IPS-20b (cell line): ENCODE measurements around the gene PTPRN2.

Experiments
- H3K27ac ChIP-seq: one replicate; pipeline ENCODE4 v1.5.1; 2013; ENCODE audit warnings: low read length
- H3K27me3 ChIP-seq: 2 replicates; pipeline ENCODE4 v1.6.1; 2013; ENCODE audit warnings: mild to moderate bottlenecking, low read length, inconsistent platforms; ENCODE audit not compliant: insufficient read depth
- H3K36me3 ChIP-seq: 2 replicates; pipeline ENCODE4 v1.6.1; 2013; ENCODE audit warnings: low read depth, mild to moderate bottlenecking, inconsistent platforms, low read length, moderate library complexity; ENCODE audit not compliant: insufficient read depth
- H3K4me1 ChIP-seq: 2 replicates; pipeline ENCODE4 v1.6.1; 2013; ENCODE audit warnings: mild to moderate bottlenecking, control low read depth, inconsistent platforms, low read length, moderate library complexity; ENCODE audit not compliant: insufficient read depth
- H3K4me3 ChIP-seq: 2 replicates; pipeline ENCODE4 v1.5.1; 2013; ENCODE audit warnings: mild to moderate bottlenecking, low read length, inconsistent platforms
- H3K9ac ChIP-seq: 2 replicates; pipeline ENCODE4 v1.6.1; 2013; ENCODE audit warnings: low read depth, mild to moderate bottlenecking, inconsistent platforms, low read length, moderate library complexity
- H3K9me3 ChIP-seq: 2 replicates; pipeline ENCODE4 v1.6.1; 2013; ENCODE audit warnings: mild to moderate bottlenecking, low read depth, low read length, inconsistent platforms; ENCODE audit not compliant: insufficient read depth

The PTPRN2 gene

DNA sequence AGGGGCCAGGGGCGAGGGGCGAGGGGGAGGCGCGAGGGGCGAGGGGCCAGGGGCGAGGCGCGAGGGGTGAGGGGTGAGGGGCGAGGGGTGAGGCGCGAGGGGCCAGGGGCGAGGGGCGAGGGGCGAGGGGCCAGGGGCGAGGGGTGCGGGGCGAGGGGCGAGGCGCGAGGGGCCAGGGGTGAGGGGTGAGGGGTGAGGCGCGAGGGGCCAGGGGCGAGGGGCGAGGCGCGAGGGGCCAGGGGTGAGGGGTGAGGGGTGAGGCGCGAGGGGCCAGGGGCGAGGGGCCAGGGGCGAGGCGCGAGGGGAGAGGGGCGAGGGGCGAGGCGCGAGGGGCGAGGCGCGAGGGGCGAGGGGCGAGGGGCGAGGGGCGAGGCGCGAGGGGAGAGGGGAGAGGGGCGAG, 192.3 kb downstream of the PTPRN2 start:
- Histone ChIP-seq H3K9ac (no peak overlapping the region), H3K9me3 (peaks cover 14% of the 10 kb centered on the region), H3K4me1 (no peaks in the 10 kb centered on the region), H3K27ac (no peak overlapping the region), H3K36me3 (no peaks in the 10 kb centered on the region), H3K4me3 (no peak overlapping the region), H3K27me3 (no peaks in the 10 kb centered on the region)

DNA sequence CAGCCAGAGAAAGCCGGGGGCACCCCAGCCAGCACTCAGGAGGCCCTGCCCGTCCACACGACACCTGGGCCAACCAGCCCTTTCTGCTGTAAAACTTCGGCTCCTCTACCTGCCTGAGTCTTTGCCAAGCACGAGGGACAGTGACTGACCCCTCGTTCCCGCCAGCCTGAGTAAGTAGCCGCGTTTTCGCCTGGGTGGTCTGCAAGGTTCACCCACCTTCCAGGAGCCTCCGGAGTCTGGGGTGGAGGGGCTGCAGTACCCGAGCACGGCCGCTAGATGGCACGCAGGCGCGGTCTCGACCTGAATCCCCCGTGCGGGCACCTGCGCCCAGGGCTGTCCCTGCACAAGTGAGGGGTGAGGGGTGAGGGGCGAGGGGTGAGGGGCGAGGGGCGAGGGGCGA, 192.7 kb downstream of the PTPRN2 start:
- Histone ChIP-seq H3K9me3 (peaks cover 11% of the 10 kb centered on the region), H3K9ac (no peak overlapping the region), H3K27ac (no peak overlapping the region), H3K36me3 (no peaks in the 10 kb centered on the region), H3K27me3 (no peaks in the 10 kb centered on the region), H3K4me3 (no peak overlapping the region), H3K4me1 (no peaks in the 10 kb centered on the region)

DNA sequence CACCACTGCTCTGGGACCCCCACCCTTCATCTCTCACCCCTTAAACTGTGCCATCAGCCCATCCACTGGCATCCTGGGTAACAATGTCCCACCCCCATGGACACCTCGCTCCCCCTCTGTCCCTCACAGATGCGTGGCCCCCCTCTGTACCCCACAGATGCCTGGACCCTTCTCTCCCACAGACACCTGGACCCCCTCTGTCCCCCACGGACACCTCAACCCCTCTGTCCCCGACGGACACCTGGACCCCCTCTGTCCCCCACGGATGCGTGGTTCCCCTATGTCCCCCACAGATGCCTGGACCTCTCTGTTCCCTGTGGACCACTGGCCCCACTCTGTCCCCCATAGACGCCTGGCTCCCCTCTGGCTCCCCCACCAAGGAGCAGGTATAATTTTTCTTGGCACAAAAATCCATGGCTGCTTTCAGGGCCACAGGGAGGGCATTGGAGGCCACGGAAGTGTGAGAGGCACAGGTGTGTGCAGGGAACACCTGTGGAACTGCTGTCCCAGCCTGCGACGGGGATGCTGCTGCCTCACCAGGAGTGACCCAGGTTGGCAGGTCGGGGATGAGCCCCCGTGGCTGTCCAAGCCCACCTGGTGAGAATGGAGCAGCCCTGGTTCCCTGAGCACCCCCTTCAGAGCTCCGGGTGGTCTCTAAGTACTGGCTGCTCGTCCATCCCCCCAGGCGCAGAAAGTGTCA, 193.5 kb downstream of the PTPRN2 start:
- Histone ChIP-seq H3K27me3 (no peaks in the 10 kb centered on the region), H3K9me3 (peaks cover 7% of the 10 kb centered on the region), H3K4me3 (no peak overlapping the region), H3K9ac (no peak overlapping the region), H3K4me1 (no peaks in the 10 kb centered on the region), H3K27ac (no peak overlapping the region), H3K36me3 (no peaks in the 10 kb centered on the region)

DNA sequence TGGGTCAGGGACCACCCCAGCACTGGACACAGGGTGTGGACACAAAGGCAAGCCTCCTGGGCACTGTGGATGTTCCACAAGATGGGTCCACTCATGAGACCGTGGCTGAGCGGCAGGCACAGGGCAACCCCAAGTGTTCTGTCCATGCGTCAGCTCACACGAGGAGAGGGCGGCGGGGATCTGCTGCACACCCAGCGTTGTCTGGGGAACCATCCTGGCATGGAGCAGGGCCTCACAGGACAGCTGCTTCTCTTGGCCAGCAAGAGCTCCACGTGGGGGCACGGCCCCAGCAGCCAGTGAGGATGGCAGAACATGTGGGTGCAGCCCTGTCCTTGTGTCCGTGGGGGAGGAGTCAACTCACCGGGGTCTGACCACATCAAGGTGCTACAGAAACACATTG, 195.4 kb downstream of the PTPRN2 start:
- no peak overlapping the region for H3K9ac ChIP-seq
- H3K4me1 ChIP-seq: no peaks in the 10 kb centered on the region
- peaks cover 7% of the 10 kb centered on the region; the same call in 1 of the 2 replicates for H3K9me3 ChIP-seq
- no peaks in the 10 kb centered on the region for H3K36me3 ChIP-seq
- H3K27me3 ChIP-seq: no peaks in the 10 kb centered on the region
- H3K27ac ChIP-seq: no peak overlapping the region
- H3K4me3 ChIP-seq: no peak overlapping the region

DNA sequence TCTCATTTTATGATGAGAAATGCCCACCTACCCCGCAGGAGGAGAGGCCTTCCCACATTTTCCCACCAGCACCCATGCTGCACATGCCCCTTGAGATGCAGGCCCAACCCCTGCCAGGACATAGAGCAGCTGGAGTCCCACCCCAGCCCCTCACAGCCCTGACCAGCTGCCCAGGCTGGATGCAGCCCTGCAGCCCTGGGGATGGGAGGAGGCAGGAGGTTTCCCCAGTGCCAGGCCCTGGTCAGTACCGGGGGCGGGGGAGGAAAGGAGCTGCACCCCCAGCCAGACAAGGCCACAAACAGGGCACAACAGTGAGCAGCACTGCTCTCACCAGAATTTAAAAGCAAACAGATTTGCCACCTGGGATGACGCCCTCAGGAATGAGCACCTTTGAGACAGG, 196.1 kb downstream of the PTPRN2 start:
- Histone ChIP-seq H3K9me3 (peaks cover 12% of the 10 kb centered on the region; the same call in 1 of the 2 replicates), H3K36me3 (no peaks in the 10 kb centered on the region), H3K27ac (no peak overlapping the region), H3K4me1 (no peaks in the 10 kb centered on the region), H3K4me3 (no peak overlapping the region), H3K9ac (no peak overlapping the region), H3K27me3 (no peaks in the 10 kb centered on the region)

DNA sequence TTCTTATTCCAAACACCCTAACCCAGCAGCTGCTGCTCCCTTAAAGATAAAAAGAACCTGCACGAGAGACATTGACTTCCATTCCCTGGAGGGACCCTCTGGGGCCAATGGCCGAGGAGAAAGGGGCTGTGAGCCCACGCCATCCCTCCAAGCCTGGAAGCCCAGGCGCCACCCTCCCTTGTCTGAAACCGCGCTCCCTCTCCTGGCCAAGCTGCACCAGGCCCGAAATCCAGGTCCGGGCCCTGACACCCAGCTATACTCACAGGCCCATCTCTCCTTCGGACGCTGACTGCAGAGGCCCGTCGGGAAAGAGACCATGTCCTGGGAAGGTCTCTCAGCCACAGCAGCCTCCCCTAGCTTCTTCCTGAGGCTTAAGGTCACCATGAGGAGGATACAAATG, 196.5 kb downstream of the PTPRN2 start:
- H3K9ac ChIP-seq: no peak overlapping the region
- no peak overlapping the region for H3K27ac ChIP-seq

DNA sequence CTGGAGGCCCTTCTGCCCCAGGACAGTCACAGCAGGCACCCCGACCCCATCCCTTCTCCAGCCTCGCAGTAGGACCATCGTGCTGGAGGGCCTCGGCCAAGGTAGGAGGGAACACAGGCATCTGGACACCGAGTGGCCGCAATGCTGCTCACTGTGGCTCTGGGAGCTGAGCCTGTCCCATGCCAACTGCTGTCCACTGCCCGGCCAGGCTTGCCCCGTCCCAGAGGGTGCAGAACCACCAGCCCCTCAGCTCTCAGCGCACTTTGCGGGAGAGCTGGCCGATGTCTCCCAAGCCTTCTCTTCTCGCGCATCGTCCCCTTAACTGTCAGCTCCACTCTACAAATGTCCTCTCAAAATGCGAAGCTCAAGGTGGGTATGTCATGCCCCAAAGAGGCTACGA, 197.2 kb downstream of the PTPRN2 start:
- no peaks in the 10 kb centered on the region for H3K4me1 ChIP-seq
- peaks cover 23% of the 10 kb centered on the region for H3K9me3 ChIP-seq
- no peak overlapping the region for H3K4me3 ChIP-seq
- H3K27ac ChIP-seq: no peak overlapping the region
- H3K36me3 ChIP-seq: no peaks in the 10 kb centered on the region
- no peaks in the 10 kb centered on the region for H3K27me3 ChIP-seq
- no peak overlapping the region for H3K9ac ChIP-seq

More for the DNA sequence above, 196.5 kb downstream of the PTPRN2 start:
- H3K4me1 ChIP-seq: no peaks in the 10 kb centered on the region
- no peaks in the 10 kb centered on the region for H3K27me3 ChIP-seq
- no peaks in the 10 kb centered on the region for H3K36me3 ChIP-seq
- no peak overlapping the region for H3K4me3 ChIP-seq
- H3K9me3 ChIP-seq: peaks cover 16% of the 10 kb centered on the region

DNA sequence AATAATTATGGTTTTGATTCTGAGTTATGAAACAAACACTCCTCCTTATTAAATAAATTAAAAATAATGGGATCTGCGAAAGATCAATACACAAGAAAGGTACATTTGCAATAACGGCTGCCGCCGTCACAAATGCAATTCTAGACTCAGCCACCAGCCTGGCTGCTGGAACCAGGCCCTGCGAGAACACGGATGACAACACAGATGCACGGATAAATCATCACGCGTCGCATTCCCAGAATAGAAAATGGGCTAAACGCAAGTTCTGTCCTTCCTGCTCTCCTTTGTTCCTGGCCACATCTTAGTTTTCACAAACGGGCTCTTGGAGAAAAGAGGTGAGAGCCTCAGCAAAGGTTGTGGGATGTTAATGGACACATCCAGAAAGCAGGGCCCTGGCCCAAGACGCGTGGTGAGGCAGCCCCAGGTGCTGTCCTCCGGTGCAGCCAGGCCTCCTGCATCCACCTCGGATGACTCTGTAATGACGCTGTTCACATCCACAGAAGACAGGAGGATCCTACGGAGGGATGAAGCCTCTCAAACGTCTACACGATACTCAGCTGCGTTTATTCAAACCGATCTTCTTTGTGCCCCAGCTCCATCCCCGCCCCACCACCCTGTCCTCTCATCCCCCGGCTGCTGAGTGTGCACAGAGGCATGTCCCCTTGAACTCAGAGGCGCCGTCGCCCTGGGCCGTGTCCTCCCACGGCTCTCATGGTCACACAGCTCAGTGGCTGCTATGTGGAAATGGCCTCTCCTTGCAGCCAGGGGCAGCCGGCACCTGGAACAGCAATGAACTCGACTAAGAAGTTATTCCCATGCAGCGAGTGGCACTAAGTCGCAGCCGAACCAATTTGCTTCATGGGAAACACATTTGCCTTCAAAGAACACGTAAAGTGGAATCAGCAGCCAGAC, 197.9 kb downstream of the PTPRN2 start:
- Histone ChIP-seq H3K4me3 (no peak overlapping the region), H3K9ac (no peak overlapping the region), H3K27me3 (no peaks in the 10 kb centered on the region), H3K27ac (no peak overlapping the region), H3K36me3 (no peaks in the 10 kb centered on the region), H3K4me1 (no peaks in the 10 kb centered on the region), H3K9me3 (peaks cover 26% of the 10 kb centered on the region)

DNA sequence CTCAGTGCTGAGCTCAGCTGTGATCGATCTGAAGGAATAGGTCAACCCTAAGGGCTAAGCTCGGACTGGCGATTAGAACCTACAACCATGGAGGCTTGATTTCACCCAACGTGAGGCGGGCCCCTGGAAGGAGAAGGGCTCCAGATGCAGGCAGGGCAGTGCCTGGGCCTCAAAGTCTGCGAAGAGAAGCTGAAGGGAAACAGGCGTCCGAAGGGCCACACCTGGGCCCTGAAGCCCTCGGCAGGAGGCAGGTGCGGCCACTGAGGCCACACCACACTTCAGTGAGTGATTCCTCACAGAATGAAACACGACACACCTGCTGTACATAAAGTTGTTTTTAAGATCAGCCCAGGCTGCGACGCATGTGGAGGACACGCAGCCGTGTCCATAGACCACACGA, 198.7 kb downstream of the PTPRN2 start:
- H3K27ac ChIP-seq: no peak overlapping the region
- H3K36me3 ChIP-seq: no peaks in the 10 kb centered on the region
- no peak overlapping the region for H3K9ac ChIP-seq
- H3K4me3 ChIP-seq: no peak overlapping the region
- peaks cover 26% of the 10 kb centered on the region for H3K9me3 ChIP-seq
- no peaks in the 10 kb centered on the region for H3K27me3 ChIP-seq
- H3K4me1 ChIP-seq: no peaks in the 10 kb centered on the region

DNA sequence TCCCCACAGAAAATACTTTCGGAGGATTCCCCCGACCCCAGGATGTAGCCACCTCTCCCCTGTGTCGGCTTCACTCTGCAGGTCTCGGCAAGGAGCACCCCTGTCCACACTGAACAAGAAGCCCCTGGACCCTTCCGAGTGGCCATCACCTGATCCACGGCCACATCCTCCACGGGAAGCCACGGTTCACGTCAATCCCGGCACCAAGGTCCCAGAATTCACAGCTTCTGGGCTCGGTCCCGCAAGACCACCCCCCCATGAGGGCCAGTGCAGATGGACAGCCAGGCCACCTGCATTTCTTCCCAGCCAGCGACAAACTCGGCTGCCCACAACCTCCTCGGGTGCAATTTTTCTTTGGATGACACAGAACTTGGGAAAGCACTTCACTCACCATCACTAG, 199.6 kb downstream of the PTPRN2 start:
- no peaks in the 10 kb centered on the region for H3K4me1 ChIP-seq
- H3K27ac ChIP-seq: no peak overlapping the region
- H3K27me3 ChIP-seq: no peaks in the 10 kb centered on the region
- no peak overlapping the region for H3K9ac ChIP-seq
- peaks cover 26% of the 10 kb centered on the region for H3K9me3 ChIP-seq
- no peaks in the 10 kb centered on the region for H3K36me3 ChIP-seq
- H3K4me3 ChIP-seq: no peak overlapping the region

DNA sequence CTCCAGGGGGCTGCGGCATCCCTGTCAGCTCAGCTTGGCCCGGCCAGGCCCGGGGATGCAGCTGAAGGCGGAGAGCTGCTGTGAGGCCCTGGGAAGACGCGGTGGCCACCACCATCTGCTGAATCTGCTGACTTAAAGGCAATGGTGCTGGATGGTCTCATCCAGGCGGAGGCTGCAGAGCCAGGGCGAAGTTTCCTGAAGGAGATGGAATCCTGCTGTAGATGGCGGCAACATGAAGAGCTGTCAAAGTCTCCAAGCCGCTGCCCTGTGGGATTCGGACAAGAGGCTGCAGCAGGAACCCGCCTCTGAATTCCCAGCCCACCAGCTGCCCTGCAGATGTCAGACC, 200.1 kb downstream of the PTPRN2 start:
- H3K4me3 ChIP-seq: no peak overlapping the region
- H3K9ac ChIP-seq: no peak overlapping the region
- H3K4me1 ChIP-seq: no peaks in the 10 kb centered on the region
- no peaks in the 10 kb centered on the region for H3K27me3 ChIP-seq
- H3K27ac ChIP-seq: no peak overlapping the region
- no peaks in the 10 kb centered on the region for H3K36me3 ChIP-seq
- H3K9me3 ChIP-seq: peaks cover 26% of the 10 kb centered on the region
